ENCODE results near the gene FUT7.
"Not testable (repeated sequence)": the region's sequence is repeated elsewhere in the genome, so short reads cannot be mapped to it uniquely, and the experiment has no call there.

Gene FUT7

DNA sequence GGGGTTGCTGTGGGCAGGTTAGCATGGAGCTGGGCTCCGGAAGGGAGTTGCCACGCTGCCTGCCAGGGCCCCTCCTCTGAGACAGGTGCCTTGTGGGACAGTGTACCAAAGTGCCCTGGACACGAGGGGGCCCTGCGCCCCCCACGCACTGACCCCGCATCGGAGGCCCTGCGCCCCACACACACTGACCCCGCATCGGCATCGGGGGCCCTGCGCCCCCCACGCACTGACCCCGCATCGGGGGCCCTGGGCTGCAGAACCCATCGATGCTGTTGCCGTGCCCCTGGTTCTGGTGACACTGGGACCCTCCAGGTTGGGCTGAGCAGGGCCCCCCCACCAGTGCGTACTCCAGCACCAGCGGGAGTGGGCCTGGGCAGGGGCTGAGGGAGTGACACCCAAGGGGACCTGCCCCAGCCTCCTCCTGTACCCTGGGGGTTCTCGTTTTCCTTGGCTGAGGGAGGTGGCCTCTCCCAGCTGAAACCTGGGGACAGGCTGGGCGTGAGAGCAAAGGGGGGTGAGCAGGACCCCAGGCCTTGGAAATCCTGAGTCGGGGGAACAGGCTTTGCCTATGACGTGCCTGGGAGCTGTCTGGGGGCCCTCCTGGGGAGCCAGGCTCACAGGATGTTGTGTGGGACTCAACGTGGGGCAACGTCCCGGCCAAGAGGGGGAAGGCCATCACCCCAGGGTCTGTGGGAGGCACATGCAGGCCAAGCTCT, 31.6 kb upstream of the FUT7 start:
- TF ChIP-seq, protein P1, sequence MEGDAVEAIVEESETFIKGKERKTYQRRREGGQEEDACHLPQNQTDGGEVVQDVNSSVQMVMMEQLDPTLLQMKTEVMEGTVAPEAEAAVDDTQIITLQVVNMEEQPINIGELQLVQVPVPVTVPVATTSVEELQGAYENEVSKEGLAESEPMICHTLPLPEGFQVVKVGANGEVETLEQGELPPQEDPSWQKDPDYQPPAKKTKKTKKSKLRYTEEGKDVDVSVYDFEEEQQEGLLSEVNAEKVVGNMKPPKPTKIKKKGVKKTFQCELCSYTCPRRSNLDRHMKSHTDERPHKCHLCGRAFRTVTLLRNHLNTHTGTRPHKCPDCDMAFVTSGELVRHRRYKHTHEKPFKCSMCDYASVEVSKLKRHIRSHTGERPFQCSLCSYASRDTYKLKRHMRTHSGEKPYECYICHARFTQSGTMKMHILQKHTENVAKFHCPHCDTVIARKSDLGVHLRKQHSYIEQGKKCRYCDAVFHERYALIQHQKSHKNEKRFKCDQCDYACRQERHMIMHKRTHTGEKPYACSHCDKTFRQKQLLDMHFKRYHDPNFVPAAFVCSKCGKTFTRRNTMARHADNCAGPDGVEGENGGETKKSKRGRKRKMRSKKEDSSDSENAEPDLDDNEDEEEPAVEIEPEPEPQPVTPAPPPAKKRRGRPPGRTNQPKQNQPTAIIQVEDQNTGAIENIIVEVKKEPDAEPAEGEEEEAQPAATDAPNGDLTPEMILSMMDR (IDR thresholded peaks at IDR 0.05; ENCODE audit: insufficient read depth, low read length, missing control alignments) = no peak
- DNase-seq (ENCODE audit: low read depth, low spot score) = no peak
- POLR2A ChIA-PET = no interaction called here
- CTCF ChIA-PET = interaction anchor here (0.7 to 21.0 kb wide), 20 partner anchors 9 to 286 kb away, joined by 3 to 364 read pairs (median 4); partner anchors contain the start of genes ABCA2, ENTPD2, FUT7 and MAN1B1
- no peak overlapping the region for H3K4me3 ChIP-seq (ENCODE audit: low read depth, low read length)

DNA sequence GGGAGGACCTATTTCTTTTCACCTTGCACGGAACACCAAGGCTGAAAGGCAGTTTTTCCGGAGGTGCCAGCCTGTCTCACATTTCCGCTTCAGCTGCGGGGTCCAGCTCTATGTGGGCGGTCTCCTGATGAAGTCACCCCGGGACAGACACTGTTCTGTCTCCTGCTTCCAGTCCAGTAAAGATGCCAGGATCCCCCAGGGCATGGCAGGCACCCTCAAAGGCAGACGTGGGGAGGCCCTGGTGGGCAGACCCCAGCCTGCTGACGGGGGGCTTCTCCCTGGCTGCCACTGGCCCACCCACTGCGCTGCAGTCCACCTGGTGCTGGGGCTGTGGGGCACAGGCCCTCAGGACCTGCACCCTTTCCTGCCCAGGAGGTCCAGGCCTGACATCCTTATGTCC, 30.9 kb upstream of the FUT7 start:
- H3K4me3 ChIP-seq (ENCODE audit: low read depth, low read length); DNase-seq (ENCODE audit: low read depth, low spot score); POLR2A ChIA-PET: not testable (repeated sequence)
- CTCF ChIA-PET = interaction anchor here (2.6 to 21.0 kb wide), 5 partner anchors 11 to 276 kb away, joined by 6 to 364 read pairs (median 208); partner anchors contain the start of genes ABCA2, ENTPD2, FUT7 and MAN1B1

DNA sequence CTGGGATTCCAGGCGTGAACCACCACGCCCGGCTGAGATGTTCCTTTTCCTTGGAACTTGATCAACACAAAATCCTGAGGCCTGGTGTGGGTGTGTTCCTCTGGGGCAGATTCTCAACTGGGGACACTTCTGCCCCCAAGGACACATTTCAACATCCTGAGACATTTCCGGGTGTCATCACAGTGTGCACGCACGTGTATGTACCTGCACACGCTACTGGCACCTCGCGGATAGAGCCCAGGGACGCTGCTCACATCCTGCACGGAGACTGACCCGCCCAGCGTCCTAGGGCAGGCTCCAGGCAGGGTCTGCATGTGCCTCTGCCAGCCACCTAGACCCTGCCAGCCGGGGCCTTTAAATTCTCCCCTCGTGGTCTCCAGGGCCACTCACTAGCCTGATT, 30.5 kb upstream of the FUT7 start:
- TF ChIP-seq, protein P1 (IDR thresholded peaks at IDR 0.05; ENCODE audit: insufficient read depth, low read length, missing control alignments) = no peak
- ChIA-PET POLR2A (no interaction called here), CTCF (interaction anchor here (2.6 to 21.0 kb wide), 5 partner anchors 11 to 275 kb away, joined by 6 to 364 read pairs (median 208); partner anchors contain the start of genes ABCA2, ENTPD2, FUT7 and MAN1B1)

DNA sequence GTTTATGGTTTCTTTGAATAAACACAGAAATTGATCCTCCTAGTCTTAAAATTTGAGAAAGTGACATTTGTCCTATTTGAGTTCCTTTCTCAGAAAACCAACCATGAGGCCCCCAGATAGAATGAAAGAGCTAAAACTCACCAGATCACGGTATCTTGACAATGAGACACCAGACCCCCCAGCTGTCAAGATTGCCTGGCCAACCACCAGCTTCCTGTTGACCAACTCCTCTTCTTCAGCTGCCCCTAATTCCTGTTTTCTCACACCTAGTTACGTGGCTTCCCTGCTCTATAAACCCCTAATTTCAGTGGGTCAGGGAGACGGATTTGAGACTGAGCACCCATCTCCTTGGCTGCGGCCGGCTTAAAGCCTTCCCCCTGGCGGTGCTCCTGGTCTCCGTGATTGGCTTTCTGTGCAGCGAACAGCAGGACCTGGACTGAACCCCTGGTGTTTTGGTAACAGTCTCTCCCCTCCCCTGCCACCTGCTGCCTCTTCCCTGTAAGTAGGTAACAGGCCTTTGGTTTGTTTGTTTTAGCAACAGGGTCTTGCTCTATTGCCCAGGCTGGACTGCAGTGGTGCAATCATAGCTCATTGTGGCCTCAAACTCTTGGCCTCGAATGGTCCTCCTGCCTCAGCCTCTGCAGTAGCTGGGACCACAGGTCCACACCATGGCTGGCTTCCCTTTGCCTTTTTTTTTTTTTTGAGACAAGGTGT, 26.8 kb upstream of the FUT7 start:
- POLR2A ChIA-PET = interaction anchor here (0.6 kb wide), 1 partner anchor 174 kb away, joined by 3 read pairs; no protein-coding TSS in a partner anchor
- DNase-seq (ENCODE audit: low read depth, low spot score) = no peak
- TF ChIP-seq, protein P1 (IDR thresholded peaks at IDR 0.05; ENCODE audit: insufficient read depth, low read length, missing control alignments) = no peak
- CTCF ChIA-PET = interaction anchor here (0.7 to 21.0 kb wide), 8 partner anchors 7 to 271 kb away, joined by 3 to 364 read pairs (median 8); partner anchors contain the start of genes ABCA2, ENTPD2, FUT7 and NPDC1
- H3K4me3 ChIP-seq (ENCODE audit: low read depth, low read length) = no peak overlapping the region

More for the DNA sequence above, 30.5 kb upstream of the FUT7 start:
- DNase-seq (ENCODE audit: low read depth, low spot score) = no peak
- no peak overlapping the region for H3K4me3 ChIP-seq (ENCODE audit: low read depth, low read length)

DNA sequence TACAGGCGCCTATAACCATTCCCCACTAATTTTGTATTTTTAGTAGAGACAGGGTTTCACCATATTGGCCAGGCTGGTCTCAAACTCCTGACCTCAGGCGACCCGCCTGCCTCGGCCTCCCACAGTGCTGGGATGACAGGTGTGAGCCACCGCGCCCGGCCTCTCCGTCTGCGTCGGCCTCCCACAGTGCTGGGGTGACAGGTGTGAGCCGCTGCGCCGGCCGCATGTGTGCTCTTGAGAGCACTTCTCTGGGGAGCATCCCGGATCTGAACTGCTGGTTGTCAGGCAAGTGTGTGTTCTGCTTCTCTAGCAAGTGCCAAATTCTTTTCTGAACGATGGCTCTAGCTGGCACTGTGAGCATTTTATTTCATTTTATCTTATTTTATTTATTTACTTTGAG, 25.7 kb upstream of the FUT7 start:
- DNase-seq (ENCODE audit: low read depth, low spot score) = no peak
- TF ChIP-seq, protein P1 (IDR thresholded peaks at IDR 0.05; ENCODE audit: insufficient read depth, low read length, missing control alignments) = no peak
- POLR2A ChIA-PET = no interaction called here
- no peak overlapping the region for H3K4me3 ChIP-seq (ENCODE audit: low read depth, low read length)
- CTCF ChIA-PET = interaction anchor here (0.6 to 21.0 kb wide), 4 partner anchors 6 to 26 kb away, joined by 3 to 364 read pairs (median 182); partner anchors contain the start of genes ABCA2, ENTPD2, FUT7 and NPDC1

DNA sequence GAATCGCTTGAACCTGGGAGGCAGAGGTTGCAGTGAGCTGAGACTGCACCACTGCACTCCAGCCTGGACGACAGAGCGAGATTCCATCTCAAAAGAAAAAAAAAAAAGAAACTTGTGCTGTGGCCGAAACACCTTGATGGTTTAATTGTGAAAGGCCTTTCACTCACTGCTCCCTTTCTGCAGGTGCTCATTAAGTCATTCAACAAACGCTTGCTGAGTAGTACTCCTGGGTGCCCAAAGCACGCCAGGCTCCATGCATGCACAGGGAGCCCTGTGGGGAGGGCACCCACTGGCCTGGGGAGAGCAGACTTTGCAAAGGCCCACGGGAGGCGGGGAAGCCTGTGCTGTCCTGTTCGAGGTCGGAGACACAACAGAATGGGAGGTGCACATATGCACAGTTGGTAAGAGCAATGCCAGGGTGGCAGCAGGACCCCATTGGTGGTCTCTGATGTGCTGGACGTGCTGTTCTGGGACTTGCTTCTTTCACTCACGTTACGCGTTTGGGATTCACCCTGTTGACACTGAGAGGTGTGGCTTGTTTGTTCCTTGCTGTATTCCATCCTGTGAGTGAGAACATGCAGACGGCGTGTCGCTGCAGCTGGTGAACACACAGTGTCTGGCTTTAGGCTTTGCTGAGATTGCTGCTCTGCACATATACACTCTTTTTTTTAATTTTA, 25.0 kb upstream of the FUT7 start:
- POLR2A ChIA-PET = no interaction called here
- CTCF ChIA-PET = interaction anchor here (1.2 to 21.0 kb wide), 7 partner anchors 6 to 268 kb away, joined by 3 to 364 read pairs (median 53); partner anchors contain the start of genes ABCA2, ENTPD2, FUT7 and NPDC1
- no peak overlapping the region for H3K4me3 ChIP-seq (ENCODE audit: low read depth, low read length)
- TF ChIP-seq, protein P1 (IDR thresholded peaks at IDR 0.05; ENCODE audit: insufficient read depth, low read length, missing control alignments) = no peak
- no peak for DNase-seq (ENCODE audit: low read depth, low spot score)
